Measurements from ENCODE around the gene EFCAB7.

Gene EFCAB7

GRCh38 chr1:63607322-63607721, 84.0 kb downstream of the EFCAB7 start:
- no peak for DNase-seq

- DNase-seq, result no peak
Observed at GRCh38 chr1:63611231-63611630, 87.9 kb downstream of the EFCAB7 start.

DNA sequence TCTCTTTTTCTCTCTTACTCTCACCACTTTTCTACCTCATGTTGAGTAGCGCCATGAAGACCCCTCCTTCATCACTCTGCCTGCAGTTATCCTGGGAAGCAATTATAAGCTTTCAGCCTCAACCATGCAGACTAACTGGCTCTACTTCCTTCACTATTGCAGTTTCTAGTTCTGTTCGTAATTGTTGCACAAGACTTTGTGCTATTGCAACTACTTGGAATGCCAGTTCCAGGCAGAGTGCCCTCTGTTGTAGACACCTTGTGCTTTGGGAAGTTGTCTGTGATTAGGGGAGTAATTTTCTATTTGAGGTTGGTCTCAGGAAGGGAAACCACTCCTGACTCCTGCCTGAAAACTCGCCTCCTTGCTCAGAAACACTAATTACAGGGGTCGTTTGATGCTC, 89.2 kb downstream of the EFCAB7 start:
- no peak for DNase-seq

GRCh38 chr1:63612971-63613370, 89.6 kb downstream of the EFCAB7 start:
- DNase-seq, result no peak

DNA sequence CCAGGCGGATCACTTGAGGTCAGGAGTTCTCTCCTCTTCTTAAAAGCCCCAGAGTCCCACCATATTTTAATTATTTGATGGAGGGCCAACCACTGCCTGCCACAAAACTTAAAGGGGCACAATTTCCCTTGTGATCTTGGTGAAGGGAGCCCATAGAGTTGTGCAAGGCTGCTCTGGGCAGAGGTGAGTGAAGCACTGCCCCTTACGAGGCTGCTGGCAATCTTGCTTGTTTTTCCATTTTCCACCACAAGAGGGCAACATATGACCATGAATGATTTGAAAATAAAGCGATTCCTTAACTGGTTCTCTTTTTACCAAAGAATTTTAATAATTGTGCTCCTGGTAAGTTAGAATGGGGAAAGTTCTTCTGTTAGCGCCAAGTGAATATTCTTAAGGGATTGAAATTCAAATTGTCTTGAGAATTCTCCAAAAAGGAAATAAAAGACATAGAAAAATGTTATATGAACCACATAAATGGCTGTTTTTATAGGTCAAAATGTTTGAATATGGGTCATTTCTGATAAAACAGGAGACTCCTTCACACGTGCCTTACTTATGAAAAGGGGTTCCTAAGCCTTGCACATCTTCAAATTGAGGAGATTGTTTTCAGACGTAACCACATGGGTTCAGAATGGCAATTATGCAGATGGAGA, 92.6 kb downstream of the EFCAB7 start:
- peak; percentile 86 to 92 for DNase-seq

GRCh38 chr1:63617450-63617849, 94.1 kb downstream of the EFCAB7 start:
- DNase-seq, result no peak

DNA sequence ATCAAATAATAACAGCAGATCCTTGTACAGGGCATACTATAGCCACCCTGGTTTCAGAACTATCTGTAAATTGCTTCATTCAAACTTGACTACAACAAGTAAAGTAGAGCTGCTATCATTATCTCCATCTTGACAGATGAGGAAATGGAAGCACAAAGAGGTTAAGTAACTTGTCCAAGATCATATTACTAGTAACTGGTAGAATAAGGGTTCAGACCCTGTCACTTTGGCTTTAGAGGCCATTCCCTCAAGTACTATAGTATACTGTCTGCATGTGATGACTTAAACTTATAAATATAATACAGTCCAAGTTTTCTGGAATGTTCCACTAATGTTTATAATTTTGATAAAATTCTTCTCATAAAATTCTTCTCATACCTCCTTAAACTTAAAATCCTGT, 94.7 kb downstream of the EFCAB7 start:
- DNase-seq, result no peak

GRCh38 chr1:63619558-63619957, 96.2 kb downstream of the EFCAB7 start:
- no peak for DNase-seq

GRCh38 chr1:63620671-63621070, 97.3 kb downstream of the EFCAB7 start:
- DNase-seq, result no peak

DNA sequence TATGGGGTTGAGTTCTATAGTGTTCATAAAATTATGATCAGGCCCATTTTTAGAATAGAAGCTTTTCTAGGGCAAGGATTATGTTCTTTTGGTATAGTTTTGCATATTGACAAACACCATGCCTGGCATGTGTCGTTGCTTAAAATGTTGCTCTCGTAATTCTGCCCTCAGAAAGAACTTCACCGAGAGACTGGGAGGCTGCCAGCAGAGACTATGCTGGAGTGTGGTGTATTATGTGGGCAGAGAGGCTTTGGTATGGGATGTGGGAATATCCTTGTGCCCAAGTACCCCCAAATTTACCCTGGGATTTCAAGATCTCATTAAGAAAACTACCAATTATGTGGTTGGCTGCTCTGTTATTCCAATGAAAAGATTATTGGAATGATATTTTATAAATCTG, 97.8 kb downstream of the EFCAB7 start:
- peak; percentile 44 to 66 for DNase-seq

GRCh38 chr1:63621698-63622097, 98.4 kb downstream of the EFCAB7 start:
- peak; percentile 62 to 80 for DNase-seq

Data from NCI-H446 (cell line).